HG03565 (cell line): ENCODE measurements around the gene OR2H2.

Source experiments
- ATAC-seq: cut with Tn5 transposase; IDR thresholded peaks from one replicate; pipeline ENCODE4 v1.9.1; 2021; ENCODE audit warnings: mild to moderate bottlenecking, moderate library complexity; ENCODE audit not compliant: unreplicated experiment

Gene OR2H2

DNA sequence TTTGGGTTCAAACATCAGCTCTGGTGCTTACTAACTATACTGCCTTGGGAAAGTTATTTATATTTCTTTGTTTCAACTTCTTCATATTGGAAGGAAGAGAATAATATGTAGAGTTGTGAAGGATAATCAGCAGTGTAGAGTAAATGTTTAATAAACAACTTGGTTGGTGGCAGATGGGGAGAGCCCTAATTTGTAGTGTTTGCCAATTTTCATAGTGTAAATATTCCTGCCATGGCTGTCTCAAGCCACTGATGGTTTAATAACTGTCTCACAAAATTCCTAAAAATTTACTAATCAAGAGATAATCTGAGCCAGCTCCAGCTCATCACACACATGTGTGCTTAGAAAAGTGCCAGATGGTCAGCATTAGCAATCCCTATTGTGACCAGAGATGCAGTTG lies at the start of gene OR2H2:
Gene OR2H2, plus strand, starts transcription at position 301 of the 400 bp plus-strand sequence. CDS start 2,824 bp downstream, outside the sequence.
- ATAC-seq = no peak

DNA sequence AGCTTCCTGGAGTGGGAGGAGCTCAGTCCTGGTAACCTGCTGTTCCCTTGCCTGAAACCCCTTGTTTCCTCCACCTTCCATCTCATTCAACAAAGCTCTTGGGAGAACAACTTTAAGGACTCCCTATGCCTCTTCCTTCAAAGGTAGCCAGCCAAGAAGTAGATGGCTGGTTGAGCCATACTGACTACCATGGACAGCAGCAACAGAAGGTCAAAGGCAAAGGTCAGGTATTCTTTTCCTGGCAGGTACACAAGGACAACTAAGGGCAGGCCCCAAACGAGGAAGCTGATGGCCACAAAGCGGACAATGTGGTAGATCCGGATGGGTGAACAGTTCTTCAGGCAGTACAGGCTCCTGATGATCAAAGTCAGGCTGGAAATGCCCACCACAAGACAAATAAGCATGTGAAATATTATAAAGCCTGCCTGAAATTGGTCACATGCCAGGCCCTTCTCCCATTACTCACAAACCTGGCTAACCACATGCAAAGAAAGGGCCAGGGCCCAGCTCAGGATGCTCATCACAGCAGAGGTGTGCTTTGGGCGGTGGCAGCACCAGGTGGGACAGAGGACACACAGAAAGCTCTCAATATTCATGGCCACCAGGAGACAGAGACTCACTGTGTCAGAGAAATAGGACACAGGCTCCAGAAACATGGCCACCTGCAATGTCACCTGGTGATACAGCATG lies 47.1 kb upstream of the OR2H2 start:
- no peak for ATAC-seq

DNA sequence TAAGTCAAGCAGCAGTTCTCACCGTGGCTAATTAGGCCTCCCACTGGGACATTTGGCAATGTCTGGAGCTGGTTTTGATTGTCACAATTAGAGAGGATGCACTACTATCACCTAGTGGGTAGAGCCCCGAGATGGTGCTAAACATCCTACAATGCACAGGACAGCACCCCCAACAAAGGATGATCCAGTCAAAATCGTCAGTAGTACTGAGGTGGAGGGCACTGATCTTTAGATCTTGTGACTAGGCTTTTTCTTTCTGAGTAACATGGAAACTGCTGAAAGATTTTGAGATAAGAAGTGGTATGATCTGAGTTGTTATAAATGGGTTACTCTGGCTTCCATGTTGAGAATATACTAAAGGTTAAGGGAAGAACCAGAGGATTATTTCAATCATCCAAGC lies 37.3 kb upstream of the OR2H2 start:
- ATAC-seq = no peak

DNA sequence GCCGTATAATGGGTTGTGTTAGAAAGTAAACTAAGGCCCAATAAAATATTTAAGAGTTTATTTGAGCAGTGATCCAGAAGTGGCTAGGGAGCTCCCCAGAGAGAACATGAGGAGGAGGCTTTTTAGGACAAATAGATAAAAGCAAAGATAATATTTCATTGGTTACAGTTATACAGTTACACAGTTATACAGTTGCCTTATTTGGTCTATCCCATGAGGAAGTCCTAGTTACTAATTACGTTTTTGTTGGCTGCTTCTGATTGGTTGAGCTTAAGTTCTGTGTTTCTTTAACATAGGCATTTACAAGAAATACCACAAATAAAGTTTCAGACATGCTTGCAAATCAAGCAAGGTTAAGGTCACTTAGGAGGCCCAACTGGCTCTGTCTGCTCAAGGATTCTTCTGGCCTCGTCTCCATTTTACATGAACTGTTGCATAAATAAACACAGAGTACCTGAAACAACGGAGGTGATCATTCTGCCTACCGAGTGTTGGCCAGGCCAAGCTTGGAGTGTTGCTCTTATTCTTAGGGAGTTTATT lies 32.3 kb upstream of the OR2H2 start:
- ATAC-seq = peak; percentile 87

DNA sequence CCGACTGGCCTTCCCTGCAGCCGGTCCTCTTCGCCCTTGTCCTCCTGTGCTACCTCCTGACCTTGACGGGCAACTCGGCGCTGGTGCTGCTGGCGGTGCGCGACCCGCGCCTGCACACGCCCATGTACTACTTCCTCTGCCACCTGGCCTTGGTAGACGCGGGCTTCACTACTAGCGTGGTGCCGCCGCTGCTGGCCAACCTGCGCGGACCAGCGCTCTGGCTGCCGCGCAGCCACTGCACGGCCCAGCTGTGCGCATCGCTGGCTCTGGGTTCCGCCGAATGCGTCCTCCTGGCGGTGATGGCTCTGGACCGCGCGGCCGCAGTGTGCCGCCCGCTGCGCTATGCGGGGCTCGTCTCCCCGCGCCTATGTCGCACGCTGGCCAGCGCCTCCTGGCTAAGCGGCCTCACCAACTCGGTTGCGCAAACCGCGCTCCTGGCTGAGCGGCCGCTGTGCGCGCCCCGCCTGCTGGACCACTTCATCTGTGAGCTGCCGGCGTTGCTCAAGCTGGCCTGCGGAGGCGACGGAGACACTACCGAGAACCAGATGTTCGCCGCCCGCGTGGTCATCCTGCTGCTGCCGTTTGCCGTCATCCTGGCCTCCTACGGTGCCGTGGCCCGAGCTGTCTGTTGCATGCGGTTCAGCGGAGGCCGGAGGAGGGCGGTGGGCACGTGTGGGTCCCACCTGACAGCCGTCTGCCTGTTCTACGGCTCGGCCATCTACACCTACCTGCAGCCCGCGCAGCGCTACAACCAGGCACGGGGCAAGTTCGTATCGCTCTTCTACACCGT lies 31.5 kb upstream of the OR2H2 start:
- no peak for ATAC-seq

DNA sequence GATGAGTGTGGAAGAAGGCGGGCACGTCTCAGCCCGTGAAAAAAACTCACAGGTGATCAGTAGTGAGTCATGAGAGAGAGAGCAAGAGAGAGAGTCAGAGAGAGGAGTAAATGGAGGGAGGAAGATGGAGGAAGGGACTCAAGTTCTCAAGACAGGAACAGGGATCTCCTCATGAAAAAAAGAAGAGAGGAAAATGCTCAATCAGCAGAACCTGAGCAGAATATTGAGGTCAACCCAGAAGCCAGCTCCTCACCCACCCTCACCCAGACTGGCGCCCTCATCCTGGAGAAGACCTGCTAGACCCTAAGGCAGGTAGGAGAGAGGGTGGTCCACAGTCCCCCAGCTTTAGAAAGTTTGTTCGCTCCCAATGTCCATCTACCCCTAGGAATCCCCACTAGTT lies 30.2 kb upstream of the OR2H2 start:
- ATAC-seq = no peak

DNA sequence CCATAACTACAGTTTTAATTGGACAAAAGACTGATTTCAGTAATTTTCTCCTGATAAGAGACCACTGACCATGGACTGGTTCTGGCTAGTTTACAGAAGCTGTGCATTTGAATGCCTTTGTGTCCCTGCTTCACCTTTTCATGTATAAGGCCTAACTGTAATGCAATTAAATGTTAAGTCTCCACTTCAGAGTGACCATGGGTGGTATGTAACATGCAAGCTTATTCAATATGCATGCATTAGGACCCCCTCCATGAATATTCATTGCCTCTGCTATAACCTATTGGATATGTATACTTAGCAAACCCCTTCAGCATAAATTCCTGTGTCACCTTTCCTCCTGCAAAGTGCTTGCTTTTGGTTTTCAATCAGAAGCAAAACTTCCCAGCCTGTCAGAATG lies 27.6 kb upstream of the OR2H2 start:
- ATAC-seq = no peak

DNA sequence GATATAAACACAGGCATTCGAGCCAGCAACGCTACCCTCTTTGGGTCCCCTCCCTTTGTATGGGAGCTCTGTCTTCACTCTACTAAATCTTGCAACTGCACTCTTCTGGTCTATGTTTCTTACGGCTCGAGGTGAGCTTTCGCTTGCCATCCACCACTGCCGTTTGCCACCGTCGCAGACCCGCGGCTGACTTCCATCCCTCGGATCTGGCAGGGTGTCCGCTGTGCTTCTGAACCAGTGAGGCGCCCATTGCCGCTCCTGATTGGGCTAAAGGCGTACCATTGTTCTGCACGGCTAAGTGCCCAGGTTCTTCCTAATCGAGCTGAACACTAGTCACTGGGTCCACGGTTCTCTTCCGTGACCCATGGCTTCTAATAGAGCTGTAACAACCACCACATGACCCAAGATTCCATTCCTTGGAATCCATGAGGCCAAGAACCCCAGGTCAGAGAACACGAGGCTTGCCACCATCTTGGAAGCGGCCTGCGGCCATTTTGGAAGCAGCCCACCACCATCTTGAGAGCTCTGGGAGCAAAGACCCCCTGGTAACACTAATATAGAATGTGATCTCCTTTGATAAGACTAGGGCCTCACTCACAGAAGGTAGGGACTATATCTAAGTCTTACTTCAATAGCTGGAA lies 26.4 kb upstream of the OR2H2 start:
- no peak for ATAC-seq

DNA sequence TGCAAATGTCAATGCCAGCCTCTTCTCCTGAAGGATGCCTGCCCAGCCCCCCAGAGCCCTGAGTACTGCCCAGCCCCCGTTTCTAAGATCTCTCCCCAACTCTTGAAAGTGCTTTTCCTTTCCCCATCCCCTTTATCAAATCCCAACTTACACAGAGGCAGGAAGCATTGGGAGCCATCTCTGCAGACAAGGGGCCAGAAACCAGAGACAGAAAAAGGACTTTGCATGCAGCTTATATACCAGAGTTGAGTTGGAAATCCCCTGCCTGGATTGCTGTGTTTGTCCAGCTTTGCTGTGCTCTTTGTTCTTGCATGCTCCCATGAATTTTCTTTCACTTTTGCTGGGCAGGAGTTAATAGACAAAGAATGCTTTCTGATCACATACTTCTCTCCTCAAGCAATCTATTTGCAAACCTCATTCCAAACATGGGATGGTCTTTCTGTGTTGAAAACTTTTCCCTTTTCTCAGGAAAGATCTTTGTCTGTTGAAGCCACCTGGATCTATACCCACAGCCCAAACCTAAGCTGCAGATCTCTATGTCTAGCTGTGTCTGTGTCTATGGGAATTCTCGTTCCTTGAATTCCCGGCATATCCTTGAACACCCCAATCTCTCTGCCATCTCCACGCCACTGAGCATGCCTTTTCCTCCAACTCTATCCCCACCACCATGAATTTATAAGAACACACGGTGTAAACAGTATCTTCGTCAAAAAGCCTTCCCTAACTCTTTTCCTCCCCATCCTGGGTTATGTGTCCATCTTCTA lies 25.2 kb upstream of the OR2H2 start, which contains the start of gene UBD:
Gene UBD, minus strand, starts transcription at position 209 of the 764 bp plus-strand sequence. Its CDS starts 31 bp downstream, at position 178.
- no peak for ATAC-seq

DNA sequence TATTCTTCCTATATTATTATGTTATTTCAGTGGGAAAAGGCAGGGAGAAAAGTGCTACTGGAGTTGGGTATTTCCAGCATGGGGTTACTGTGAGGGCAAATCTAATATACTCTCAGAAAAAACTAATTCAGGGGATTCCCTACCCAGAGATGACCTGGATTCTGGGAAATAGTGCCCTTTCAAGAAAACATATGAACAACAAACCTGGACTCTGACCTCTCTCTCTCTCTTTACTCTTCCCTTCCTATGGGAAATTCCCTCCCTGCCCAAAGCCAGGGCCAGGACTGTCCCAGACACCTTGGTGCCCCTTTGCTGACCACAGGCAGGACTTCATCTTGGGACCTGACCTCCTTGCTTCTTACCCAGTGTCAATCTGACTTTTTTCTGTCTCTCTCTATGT lies 23.8 kb upstream of the OR2H2 start:
- no peak for ATAC-seq

DNA sequence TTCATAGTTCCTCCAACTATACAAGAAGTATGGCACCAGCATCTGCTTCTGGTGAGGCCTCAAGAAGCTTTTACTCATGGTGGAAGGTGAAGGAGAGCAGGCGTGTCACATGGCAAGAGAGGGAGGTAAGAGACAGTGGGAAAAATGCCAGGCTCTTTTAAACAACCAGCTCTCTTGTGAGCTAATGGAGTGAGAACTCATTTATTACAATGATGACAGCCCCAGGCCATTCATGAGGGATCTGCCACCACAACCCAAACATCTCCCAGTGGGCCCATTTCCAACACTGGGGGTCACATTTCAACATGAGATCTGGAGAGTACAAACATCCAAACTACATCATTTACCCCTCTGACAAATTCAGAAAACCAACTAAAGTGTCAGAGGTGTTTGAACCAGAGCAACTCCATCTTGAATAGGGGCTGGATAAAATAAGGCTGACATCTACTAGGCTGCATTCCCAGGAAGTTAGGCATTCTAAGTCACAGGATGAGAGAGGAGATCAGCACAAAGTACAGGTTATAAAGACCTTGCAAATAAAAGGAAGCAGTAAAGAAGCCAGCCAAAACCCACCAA lies 23.2 kb upstream of the OR2H2 start:
- ATAC-seq = no peak

DNA sequence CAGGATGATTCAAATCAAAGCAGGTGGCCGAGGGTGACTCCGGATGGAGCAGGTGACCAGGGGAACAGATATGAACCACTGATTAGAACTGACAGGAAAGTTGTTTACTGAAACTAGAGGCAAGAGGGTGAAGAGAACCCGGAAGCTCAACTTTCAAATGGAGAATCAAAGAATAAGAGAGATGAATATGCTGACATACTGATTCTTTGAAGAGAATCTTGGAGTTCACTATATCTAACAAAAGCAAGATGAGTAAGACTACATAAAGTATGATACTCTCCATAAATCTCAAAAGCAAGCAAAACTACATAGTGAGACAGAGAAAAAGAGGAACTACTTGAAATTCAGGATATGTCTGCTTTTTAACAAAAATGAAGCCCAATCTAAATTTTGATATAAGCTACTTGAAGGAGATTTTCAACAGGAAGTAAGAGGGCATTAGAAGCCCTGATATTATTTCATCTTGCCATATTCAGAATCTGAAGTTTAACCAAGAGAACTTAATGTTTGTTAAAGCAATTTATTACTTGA lies 21.4 kb upstream of the OR2H2 start:
- ATAC-seq = no peak

DNA sequence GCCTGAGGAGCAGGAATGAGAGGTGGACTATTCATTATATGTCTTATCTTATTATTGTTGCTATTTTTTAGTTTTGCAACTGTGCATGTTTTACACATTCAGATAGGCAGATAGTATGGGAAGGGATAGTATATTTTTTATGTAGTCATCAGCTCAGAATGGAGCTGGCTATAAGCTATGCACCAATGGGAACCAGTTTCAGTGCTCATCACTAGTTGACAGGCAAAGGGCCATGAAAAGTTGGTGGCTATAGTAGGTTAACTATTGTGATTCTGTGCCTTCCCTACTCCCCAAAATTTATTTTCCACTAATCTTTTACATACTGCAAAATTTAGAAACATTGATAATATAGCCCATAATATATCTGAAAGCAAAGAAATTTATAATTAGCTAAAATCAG lies 20.0 kb upstream of the OR2H2 start:
- ATAC-seq = no peak

DNA sequence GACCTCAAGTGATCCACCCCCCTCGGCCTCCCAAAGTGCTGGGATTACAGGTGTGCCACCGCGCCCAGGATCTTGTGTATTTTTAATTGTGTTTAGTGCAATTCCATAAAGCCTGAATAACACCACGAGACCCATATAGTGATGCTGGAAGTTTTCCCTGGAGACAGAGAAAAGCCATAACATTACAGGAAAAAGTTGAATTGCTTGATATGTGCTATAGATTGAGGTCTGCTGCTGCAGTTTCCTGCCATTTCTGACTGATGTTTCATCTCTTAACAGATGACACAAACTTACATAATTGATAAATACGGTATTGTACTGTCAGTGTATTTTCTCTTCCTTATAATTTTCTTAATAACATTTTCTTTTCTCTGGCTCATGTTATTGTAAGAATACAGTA lies 18.1 kb upstream of the OR2H2 start:
- no peak for ATAC-seq

DNA sequence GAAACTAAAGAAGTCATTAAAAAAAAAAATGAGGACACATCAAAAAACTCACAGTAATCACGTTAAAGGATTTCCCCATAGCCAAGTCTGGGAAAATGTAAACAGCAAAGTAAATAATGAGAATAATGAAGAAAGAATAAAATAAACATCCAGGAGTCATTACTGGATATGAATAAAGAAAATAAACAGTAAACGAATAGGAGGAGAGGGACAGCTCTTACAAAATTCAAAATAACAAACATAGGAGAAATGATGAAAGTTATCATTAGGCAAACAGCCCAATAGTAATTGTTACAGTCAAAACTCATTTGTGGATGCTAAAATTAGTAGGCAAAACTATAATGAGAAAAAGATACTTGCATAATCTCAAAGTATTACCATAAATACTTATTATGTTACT lies 17.4 kb upstream of the OR2H2 start:
- ATAC-seq = no peak

DNA sequence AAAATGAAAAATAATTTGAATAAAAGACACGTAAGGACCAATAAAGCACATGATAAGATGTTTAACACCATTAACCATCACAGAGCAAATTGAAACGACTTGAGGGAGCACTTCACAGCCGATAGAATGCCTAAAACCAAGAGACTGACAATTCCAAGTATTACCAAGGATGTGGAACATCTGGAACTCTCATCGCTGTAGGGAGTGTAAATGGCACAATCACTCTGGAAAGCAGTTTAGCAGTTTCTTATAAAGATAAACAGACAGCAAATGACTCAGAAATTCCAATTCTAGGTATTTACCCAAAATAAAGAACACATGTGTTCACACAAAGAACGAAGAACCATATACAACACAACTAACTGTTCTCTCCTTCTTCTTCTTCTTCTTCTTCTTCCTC lies 16.9 kb upstream of the OR2H2 start:
- ATAC-seq = no peak

DNA sequence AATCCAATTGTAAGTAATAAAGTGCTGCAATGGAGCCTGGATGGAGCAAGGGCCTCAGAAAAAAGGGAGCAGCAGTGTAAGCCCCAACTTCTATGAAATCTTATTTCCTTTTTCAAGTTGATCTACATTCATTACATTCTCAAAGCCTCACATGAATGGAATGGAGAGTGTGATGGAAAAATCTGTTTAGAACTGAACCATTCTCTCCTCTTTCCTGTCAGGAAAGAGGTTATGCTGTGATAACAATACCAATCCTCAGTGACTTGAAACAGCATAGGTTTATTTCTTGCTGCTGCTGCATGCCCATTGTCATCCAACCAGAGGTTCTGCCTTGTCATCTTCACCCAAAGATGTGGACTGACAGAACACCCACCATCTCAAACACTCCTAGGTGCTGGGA lies 8.9 kb upstream of the OR2H2 start:
- ATAC-seq = no peak

DNA sequence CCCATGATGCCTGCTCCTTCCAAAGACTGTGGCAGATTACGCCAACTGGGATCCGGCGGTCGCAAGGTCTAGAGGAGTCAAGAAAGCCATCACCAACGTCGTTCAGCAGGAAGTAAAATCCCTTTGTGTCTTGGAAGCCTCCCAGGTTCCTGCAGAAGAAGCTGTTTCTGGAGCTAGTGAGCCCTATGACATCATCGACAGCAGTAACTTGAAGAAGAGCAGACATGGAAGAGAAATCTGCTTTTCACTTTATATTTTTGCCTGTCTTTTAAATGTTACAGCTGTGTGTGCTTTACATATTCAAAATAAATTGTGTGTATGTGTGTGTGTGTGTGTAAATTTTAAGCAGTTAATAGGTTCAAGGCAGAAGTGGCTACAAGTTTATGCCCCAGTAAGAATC lies 7.4 kb upstream of the OR2H2 start:
- ATAC-seq = no peak

DNA sequence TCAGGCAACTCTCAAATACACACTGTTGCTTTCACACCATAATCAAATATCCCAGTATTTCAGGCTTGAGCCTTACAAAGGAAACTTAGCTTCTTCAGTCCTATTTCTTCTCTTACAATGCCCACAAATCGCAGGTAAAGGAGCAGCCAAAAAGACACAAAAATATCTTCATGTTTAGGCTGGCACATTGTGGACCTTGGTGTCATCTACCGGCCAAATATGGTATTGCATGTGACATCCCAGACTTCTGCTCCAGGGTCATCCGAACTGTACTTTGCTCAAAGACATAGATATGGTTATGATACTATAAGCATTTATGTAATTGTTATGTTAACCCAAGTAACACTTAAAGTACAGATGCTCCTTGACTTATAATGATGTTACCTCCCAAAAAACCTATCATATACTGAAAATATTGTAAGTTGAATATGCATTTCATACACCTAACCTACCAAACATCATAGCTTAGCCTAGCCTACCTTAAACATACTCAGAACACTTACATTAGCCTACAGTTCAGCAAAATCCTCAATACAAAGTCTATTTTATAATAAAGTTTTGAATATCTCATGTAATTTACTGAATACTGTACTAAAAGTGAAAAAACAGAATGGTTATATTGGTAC lies 4.6 kb downstream of the OR2H2 start:
- no peak for ATAC-seq
